MM.1S (cell line): Measurements from ENCODE around the gene C6orf62.

ENCODE experiments used
- DNase-seq: peaks from one replicate; pipeline ENCODE4 v3.0.0-alpha.2; 2015
- H2AFZ ChIP-seq: fragments of 300-600 bp; sonication (generic); 2 replicates; pipeline ENCODE4 v1.6.0; 2016; ENCODE audit warnings: antibody characterized with exemption, low read length
- H3F3A ChIP-seq: fragments of 300-600 bp; sonication (generic); 2 replicates; pipeline ENCODE4 v1.6.1; 2016; ENCODE audit warnings: mild to moderate bottlenecking, antibody characterized with exemption, low read length, moderate library complexity, mixed read lengths; ENCODE audit not compliant: insufficient read depth
- H3K27ac ChIP-seq: fragments of 300-600 bp; sonication (generic); 2 replicates; pipeline ENCODE4 v1.5.1; 2016; ENCODE audit warnings: mild to moderate bottlenecking, low read length
- H3K27me3 ChIP-seq: fragments of 300-600 bp; sonication (generic); replicated peaks from 2 replicates; pipeline ENCODE4 v1.6.0; 2016; ENCODE audit warnings: low read length; ENCODE audit not compliant: insufficient read depth
- H3K36me3 ChIP-seq: fragments of 300-600 bp; sonication (generic); replicated peaks from 2 replicates; pipeline ENCODE4 v1.6.1; 2016; ENCODE audit warnings: mild to moderate bottlenecking, low read length, mixed read lengths; ENCODE audit not compliant: insufficient read depth
- H3K4me1 ChIP-seq: fragments of 300-600 bp; sonication (generic); 2 replicates; pipeline ENCODE4 v1.6.1; 2016; ENCODE audit warnings: low read length, mixed read lengths
- H3K4me2 ChIP-seq: fragments of 300-600 bp; sonication (generic); 2 replicates; pipeline ENCODE4 v1.6.0; 2016; ENCODE audit warnings: low read depth, low read length
- H3K4me3 ChIP-seq: fragments of 300-600 bp; sonication (generic); 2 replicates; pipeline ENCODE4 v1.5.1; 2016; ENCODE audit warnings: low read length, mixed read lengths
- H3K79me2 ChIP-seq: fragments of 300-600 bp; sonication (generic); 2 replicates; pipeline ENCODE4 v1.6.1; 2016; ENCODE audit warnings: mixed run types, low read length, mixed read lengths
- H3K9ac ChIP-seq: fragments of 300-600 bp; sonication (generic); 2 replicates; pipeline ENCODE4 v1.6.1; 2016; ENCODE audit warnings: low read length, mixed read lengths
- H3K9me2 ChIP-seq: fragments of 300-600 bp; sonication (generic); replicated peaks from 2 replicates; pipeline ENCODE4 v1.6.1; 2016; ENCODE audit warnings: mild to moderate bottlenecking, low read length, mixed read lengths; ENCODE audit not compliant: insufficient read depth
- H3K9me3 ChIP-seq: fragments of 300-600 bp; sonication (generic); replicated peaks from 2 replicates; pipeline ENCODE4 v1.6.1; 2016; ENCODE audit warnings: mild to moderate bottlenecking, low read length, mixed read lengths; ENCODE audit not compliant: insufficient read depth
- H4K20me1 ChIP-seq: fragments of 300-600 bp; sonication (generic); 2 replicates; pipeline ENCODE4 v1.6.1; 2016; ENCODE audit warnings: mild to moderate bottlenecking, low read length, moderate library complexity, mixed read lengths; ENCODE audit not compliant: insufficient read depth
- CTCF ChIP-seq: fragments of 300-600 bp; sonication (generic); IDR thresholded peaks from 2 replicates; pipeline ENCODE4 v1.5.1; 2016; ENCODE audit warnings: antibody characterized with exemption, low read length, mixed read lengths
- EZH2 ChIP-seq: fragments of 300-600 bp; sonication (generic); optimal IDR thresholded peaks from 2 replicates; pipeline ENCODE3; 2017; ENCODE audit warnings: low read depth, mild to moderate bottlenecking, antibody characterized with exemption, low read length, mixed read lengths
- EZH2phosphoT487 ChIP-seq: fragments of 300-600 bp; sonication (generic); IDR thresholded peaks from 2 replicates; pipeline ENCODE4 v1.6.1; 2018; ENCODE audit warnings: antibody characterized with exemption, low read length

C6orf62 gene

GRCh38 chr6:24692415-24692814 is 26.5 kb downstream of the C6orf62 start:
- Histone ChIP-seq H3K4me3 (no peak overlapping the region), H3K4me1 (no peaks in the 10 kb centered on the region), H4K20me1 (no peaks in the 10 kb centered on the region), H3K9me2 (no peaks in the 10 kb centered on the region), H3K27ac (no peak overlapping the region), H3K79me2 (no peaks in the 10 kb centered on the region), H3K27me3 (no peaks in the 10 kb centered on the region), H3K4me2 (no peak overlapping the region), H3F3A (0 out of 2 replicates have a peak, but pooled peaks cover 3% of the 10 kb centered on the region), H2AFZ (no peak overlapping the region), H3K36me3 (no peaks in the 10 kb centered on the region), H3K9me3 (no peaks in the 10 kb centered on the region), H3K9ac (no peak overlapping the region)
- TF ChIP-seq EZH2 (no peak), EZH2phosphoT487 (no peak), CTCF (no peak)
- DNase-seq, result no peak

- no peaks in the 10 kb centered on the region for H3K27me3 ChIP-seq
- H2AFZ ChIP-seq, result no peak overlapping the region
- TF ChIP-seq EZH2, result no peak
- TF ChIP-seq EZH2phosphoT487, result no peak
- no peak for TF ChIP-seq CTCF
- H3K9me3 ChIP-seq, result no peaks in the 10 kb centered on the region
- no peaks in the 10 kb centered on the region for H3K4me1 ChIP-seq
- no peaks in the 10 kb centered on the region for H3K36me3 ChIP-seq
- no peak overlapping the region for H3K4me2 ChIP-seq
- H4K20me1 ChIP-seq, result no peaks in the 10 kb centered on the region
- no peak for DNase-seq
- H3K4me3 ChIP-seq, result no peak overlapping the region
- H3K9me2 ChIP-seq, result no peaks in the 10 kb centered on the region
- no peaks in the 10 kb centered on the region for H3K79me2 ChIP-seq
- no peak overlapping the region for H3K27ac ChIP-seq
- H3K9ac ChIP-seq, result no peak overlapping the region
- H3F3A ChIP-seq, result 0 out of 2 replicates have a peak, but pooled peaks cover 3% of the 10 kb centered on the region
Observed at GRCh38 chr6:24692003-24692402, 27.0 kb downstream of the C6orf62 start.

- H3K9ac ChIP-seq, result no peak overlapping the region
- no peak for DNase-seq
- no peaks in the 10 kb centered on the region for H3K36me3 ChIP-seq
- no peak overlapping the region for H3K4me3 ChIP-seq
- 0 out of 2 replicates have a peak, but pooled peaks cover 3% of the 10 kb centered on the region for H3F3A ChIP-seq
- H3K79me2 ChIP-seq, result no peaks in the 10 kb centered on the region
- no peaks in the 10 kb centered on the region for H3K27me3 ChIP-seq
- no peak overlapping the region for H3K27ac ChIP-seq
- TF ChIP-seq CTCF (no peak), EZH2phosphoT487 (no peak), EZH2 (no peak)
- no peaks in the 10 kb centered on the region for H3K9me2 ChIP-seq
- no peaks in the 10 kb centered on the region for H4K20me1 ChIP-seq
- H3K4me2 ChIP-seq, result no peak overlapping the region
- no peaks in the 10 kb centered on the region for H3K9me3 ChIP-seq
- no peaks in the 10 kb centered on the region for H3K4me1 ChIP-seq
- H2AFZ ChIP-seq, result no peak overlapping the region
Observed at GRCh38 chr6:24691550-24691949, 27.4 kb downstream of the C6orf62 start.
